Activated CD4-positive, alpha-beta T cell treated with anti-CD3 and anti-CD28 coated beads, Interleukin-2, amount 10 ng/mL, durations not matched to agents 7 days and 5 days (primary cell): ENCODE measurements around the gene RAD51B. TPM values are rescaled to one million over a fixed set of nuclear protein-coding genes. Genes with fewer than 3 reads are reported as not detected.
"Not testable (repeated sequence)": the region's sequence is repeated elsewhere in the genome, so short reads cannot be mapped to it uniquely, and the experiment has no call there.

ENCODE experiments used
- CTCF ChIA-PET: fragments of 350-600 bp; sonication (Branson Sonifier 250); formaldehyde crosslinking; loops from one replicate; lab custom pipeline; 2021; ENCODE audit warnings: antibody characterized with exemption; lab: Charles Lee
- POLR2A ChIA-PET: fragments of 350-600 bp; sonication (Branson Sonifier 250); formaldehyde crosslinking; loops from one replicate; lab custom pipeline; 2021; ENCODE audit warnings: antibody characterized with exemption; lab: Charles Lee
- DNase-seq: peaks from one replicate; pipeline ENCODE4 v3.0.0-alpha.2; 2020
- H3K27ac Mint-ChIP-seq: one replicate; pipeline ENCODE4 v1.8.0; 2021; ENCODE audit warnings: mild to moderate bottlenecking, moderate library complexity, mixed read lengths
- H3K27me3 Mint-ChIP-seq: one replicate; pipeline ENCODE4 v1.8.0; 2021; ENCODE audit warnings: mixed read lengths
- H3K36me3 Mint-ChIP-seq: one replicate; pipeline ENCODE4 v1.8.0; 2021; ENCODE audit warnings: low read depth, mixed read lengths
- H3K4me1 Mint-ChIP-seq: one replicate; pipeline ENCODE4 v1.8.0; 2021; ENCODE audit warnings: mixed read lengths
- H3K4me3 Mint-ChIP-seq: one replicate; pipeline ENCODE4 v1.8.0; 2021; ENCODE audit warnings: mild to moderate bottlenecking, moderate library complexity, mixed read lengths
- H3K9me3 Mint-ChIP-seq: one replicate; pipeline ENCODE4 v1.8.0; 2021; ENCODE audit warnings: mixed read lengths
- total RNA-seq, 2 experiments: library from RNA; stranded (reverse); gene quantifications; one replicate each; pipeline ENCODE4 v1.2.3, GENCODE V29; 2021

The RAD51B gene
- total RNA-seq, 2 experiments from 2014 or later, result 20.6 to 30.3 TPM

- POLR2A ChIA-PET, result no interaction called here
- Mint-ChIP-seq H3K27me3 (no peaks in the 10 kb centered on the region), H3K4me1 (peaks cover 34% of the 10 kb centered on the region), H3K4me3 (no peak overlapping the region), H3K36me3 (no peaks in the 10 kb centered on the region), H3K27ac (no peak overlapping the region), H3K9me3 (no peaks in the 10 kb centered on the region)
- CTCF ChIA-PET, result interaction anchor here (0.7 to 1.7 kb wide), 2 partner anchors 16 to 561 kb away, joined by 3 to 4 read pairs; no protein-coding TSS in a partner anchor
- no peak for DNase-seq
These were observed 436.2 kb downstream of the RAD51B start for GRCh38 chr14:68255693-68256178.

GRCh38 chr14:68257969-68258368, 438.4 kb downstream of the RAD51B start:
- Mint-ChIP-seq H3K9me3 (no peaks in the 10 kb centered on the region), H3K4me1 (peaks cover 43% of the 10 kb centered on the region), H3K36me3 (no peaks in the 10 kb centered on the region), H3K27me3 (no peaks in the 10 kb centered on the region), H3K27ac (no peak overlapping the region), H3K4me3 (no peak overlapping the region)
- ChIA-PET CTCF (no interaction called here), POLR2A (interaction anchor here (0.7 kb wide), 1 partner anchor 1608 kb away, joined by 3 read pairs; no protein-coding TSS in a partner anchor)
- no peak for DNase-seq

- H3K27ac Mint-ChIP-seq, H3K36me3 Mint-ChIP-seq, H3K9me3 Mint-ChIP-seq, POLR2A ChIA-PET, DNase-seq, H3K4me3 Mint-ChIP-seq, H3K27me3 Mint-ChIP-seq: not testable (repeated sequence)
- peaks cover 46% of the 10 kb centered on the region for H3K4me1 Mint-ChIP-seq
- CTCF ChIA-PET, result interaction anchor here (0.6 to 1.3 kb wide), 3 partner anchors 12 to 566 kb away, joined by 3 to 4 read pairs (median 4); no protein-coding TSS in a partner anchor
These were observed 439.4 kb downstream of the RAD51B start for GRCh38 chr14:68258995-68259394.

GRCh38 chr14:68260121-68260520, 440.5 kb downstream of the RAD51B start:
- Mint-ChIP-seq H3K27me3 (no peaks in the 10 kb centered on the region), H3K4me3 (no peak overlapping the region), H3K4me1 (peaks cover 43% of the 10 kb centered on the region), H3K9me3 (no peaks in the 10 kb centered on the region), H3K27ac (no peak overlapping the region), H3K36me3 (no peaks in the 10 kb centered on the region)
- POLR2A ChIA-PET, result no interaction called here
- DNase-seq, result no peak
- CTCF ChIA-PET, result interaction anchor here (1.0 to 1.6 kb wide), 4 partner anchors 11 to 558 kb away, joined by 3 to 5 read pairs (median 4); no protein-coding TSS in a partner anchor

- H3K27ac Mint-ChIP-seq, result peak overlapping the region; percentile 77
- no peak for DNase-seq
- H3K4me1 Mint-ChIP-seq, result peaks cover 40% of the 10 kb centered on the region
- POLR2A ChIA-PET, result no interaction called here
- no peaks in the 10 kb centered on the region for H3K9me3 Mint-ChIP-seq
- H3K27me3 Mint-ChIP-seq, result no peaks in the 10 kb centered on the region
- no peaks in the 10 kb centered on the region for H3K36me3 Mint-ChIP-seq
- peak overlapping the region; percentile 11 for H3K4me3 Mint-ChIP-seq
- CTCF ChIA-PET, result interaction anchor here (0.5 to 1.6 kb wide), 3 partner anchors 12 to 556 kb away, joined by 3 to 5 read pairs (median 4); no protein-coding TSS in a partner anchor
These were observed 441.7 kb downstream of the RAD51B start for GRCh38 chr14:68261092-68261842.

GRCh38 chr14:68262567-68262966, 443.0 kb downstream of the RAD51B start:
- ChIA-PET POLR2A (no interaction called here), CTCF (interaction anchor here (0.6 kb wide), 1 partner anchor 23 kb away, joined by 4 read pairs; no protein-coding TSS in a partner anchor)
- Mint-ChIP-seq H3K4me3 (no peak overlapping the region), H3K36me3 (no peaks in the 10 kb centered on the region), H3K27me3 (no peaks in the 10 kb centered on the region), H3K27ac (no peak overlapping the region), H3K4me1 (peaks cover 41% of the 10 kb centered on the region), H3K9me3 (no peaks in the 10 kb centered on the region)
- no peak for DNase-seq

GRCh38 chr14:68263563-68264259, 444.1 kb downstream of the RAD51B start:
- no peak for DNase-seq
- no peaks in the 10 kb centered on the region for H3K27me3 Mint-ChIP-seq
- H3K4me1 Mint-ChIP-seq, result peaks cover 50% of the 10 kb centered on the region
- ChIA-PET POLR2A (no interaction called here), CTCF (interaction anchor here (1.0 to 1.4 kb wide), 2 partner anchors 526 to 579 kb away, joined by 3 to 4 read pairs; no protein-coding TSS in a partner anchor)
- no peak overlapping the region for H3K4me3 Mint-ChIP-seq
- H3K9me3 Mint-ChIP-seq, result no peaks in the 10 kb centered on the region
- H3K27ac Mint-ChIP-seq, result no peak overlapping the region
- H3K36me3 Mint-ChIP-seq, result no peaks in the 10 kb centered on the region

GRCh38 chr14:68264260-68264569, 444.6 kb downstream of the RAD51B start:
- Mint-ChIP-seq H3K36me3 (no peaks in the 10 kb centered on the region), H3K27ac (no peak overlapping the region), H3K9me3 (no peaks in the 10 kb centered on the region), H3K27me3 (no peaks in the 10 kb centered on the region), H3K4me3 (no peak overlapping the region), H3K4me1 (peaks cover 50% of the 10 kb centered on the region)
- ChIA-PET CTCF (interaction anchor here (1.0 to 1.4 kb wide), 2 partner anchors 526 to 579 kb away, joined by 3 to 4 read pairs; no protein-coding TSS in a partner anchor), POLR2A (no interaction called here)
- DNase-seq, result no peak

GRCh38 chr14:68266998-68267397, 447.4 kb downstream of the RAD51B start:
- no peak for DNase-seq
- CTCF ChIA-PET, result interaction anchor here (1.4 to 2.2 kb wide), 2 partner anchors 9 to 10 kb away, joined by 3 to 4 read pairs; no protein-coding TSS in a partner anchor
- H3K27ac Mint-ChIP-seq, result no peak overlapping the region
- no peak overlapping the region for H3K4me3 Mint-ChIP-seq
- H3K4me1 Mint-ChIP-seq, result peaks cover 40% of the 10 kb centered on the region
- POLR2A ChIA-PET, result no interaction called here
- no peaks in the 10 kb centered on the region for H3K36me3 Mint-ChIP-seq
- H3K27me3 Mint-ChIP-seq, result no peaks in the 10 kb centered on the region
- no peaks in the 10 kb centered on the region for H3K9me3 Mint-ChIP-seq

- DNase-seq, result no peak
- Mint-ChIP-seq H3K4me1 (peaks cover 36% of the 10 kb centered on the region), H3K27me3 (no peaks in the 10 kb centered on the region), H3K27ac (no peak overlapping the region), H3K36me3 (no peaks in the 10 kb centered on the region), H3K9me3 (no peaks in the 10 kb centered on the region), H3K4me3 (no peak overlapping the region)
- ChIA-PET POLR2A (no interaction called here), CTCF (interaction anchor here (0.7 to 1.6 kb wide), 2 partner anchors 11 to 415 kb away, joined by 3 to 4 read pairs; no protein-coding TSS in a partner anchor)
These were observed 448.6 kb downstream of the RAD51B start for GRCh38 chr14:68268197-68268596.

GRCh38 chr14:68268719-68269118, 449.1 kb downstream of the RAD51B start:
- H3K27me3 Mint-ChIP-seq, result no peaks in the 10 kb centered on the region
- peaks cover 37% of the 10 kb centered on the region for H3K4me1 Mint-ChIP-seq
- no peak for DNase-seq
- POLR2A ChIA-PET, result no interaction called here
- CTCF ChIA-PET, result interaction anchor here (0.7 to 1.6 kb wide), 2 partner anchors 10 to 414 kb away, joined by 3 to 4 read pairs; no protein-coding TSS in a partner anchor
- no peak overlapping the region for H3K4me3 Mint-ChIP-seq
- H3K27ac Mint-ChIP-seq, result no peak overlapping the region
- no peaks in the 10 kb centered on the region for H3K36me3 Mint-ChIP-seq
- H3K9me3 Mint-ChIP-seq, result no peaks in the 10 kb centered on the region

- H3K36me3 Mint-ChIP-seq, result no peaks in the 10 kb centered on the region
- POLR2A ChIA-PET, result no interaction called here
These were observed 449.8 kb downstream of the RAD51B start for GRCh38 chr14:68269136-68269927.

More at GRCh38 chr14:68269136-68269927, 449.8 kb downstream of the RAD51B start:
- H3K4me1 Mint-ChIP-seq, result peaks cover 37% of the 10 kb centered on the region
- no peaks in the 10 kb centered on the region for H3K27me3 Mint-ChIP-seq
- DNase-seq, result no peak
- CTCF ChIA-PET, result interaction anchor here (0.6 to 2.7 kb wide), 4 partner anchors 10 to 547 kb away, joined by 4 to 13 read pairs (median 5); no protein-coding TSS in a partner anchor
- no peak overlapping the region for H3K4me3 Mint-ChIP-seq
- no peaks in the 10 kb centered on the region for H3K9me3 Mint-ChIP-seq
- no peak overlapping the region for H3K27ac Mint-ChIP-seq
